ENCODE data around the gene ZNF384.

ZNF384 gene

DNA sequence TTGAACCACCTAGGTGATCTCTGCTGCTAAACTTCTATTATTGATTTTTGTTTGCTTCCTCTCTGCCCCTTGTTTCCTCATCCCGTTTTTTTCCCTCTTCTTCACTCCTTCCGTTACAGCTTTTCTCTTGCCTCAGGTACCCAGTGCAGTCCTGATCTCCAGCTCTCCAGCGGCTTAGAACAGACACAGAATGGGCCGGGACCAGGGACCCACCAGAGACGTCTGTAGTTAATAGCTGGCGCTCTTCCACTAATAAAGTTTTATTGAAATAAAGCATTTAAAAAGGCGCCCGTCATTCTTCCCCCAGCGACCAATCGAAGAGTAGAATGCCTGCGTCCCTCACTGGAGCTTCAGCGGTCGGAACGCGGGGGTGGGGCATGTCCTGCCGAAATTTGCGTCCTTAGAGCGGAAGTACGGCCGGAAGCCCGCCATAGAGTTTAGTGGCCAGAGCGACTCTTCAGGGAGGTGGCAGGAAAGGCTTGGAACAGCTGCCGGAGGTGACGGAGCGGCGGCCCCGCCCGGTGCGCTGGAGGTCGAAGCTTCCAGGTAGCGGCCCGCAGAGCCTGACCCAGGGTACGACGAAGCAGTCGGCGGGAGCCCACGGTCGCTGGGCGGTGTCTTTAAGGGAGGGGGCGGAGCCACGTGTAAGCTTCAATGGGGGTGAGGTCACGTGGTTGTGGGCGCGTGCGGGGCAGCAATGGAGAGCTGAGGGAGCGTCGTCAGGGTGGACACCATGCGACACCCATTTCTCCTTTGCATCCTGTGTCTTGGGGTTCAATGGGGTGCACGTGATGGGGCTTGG lies 34.6 kb upstream of the ZNF384 start, which contains the start of gene COPS7A (continued):
- TF ChIP-seq, protein P1, sequence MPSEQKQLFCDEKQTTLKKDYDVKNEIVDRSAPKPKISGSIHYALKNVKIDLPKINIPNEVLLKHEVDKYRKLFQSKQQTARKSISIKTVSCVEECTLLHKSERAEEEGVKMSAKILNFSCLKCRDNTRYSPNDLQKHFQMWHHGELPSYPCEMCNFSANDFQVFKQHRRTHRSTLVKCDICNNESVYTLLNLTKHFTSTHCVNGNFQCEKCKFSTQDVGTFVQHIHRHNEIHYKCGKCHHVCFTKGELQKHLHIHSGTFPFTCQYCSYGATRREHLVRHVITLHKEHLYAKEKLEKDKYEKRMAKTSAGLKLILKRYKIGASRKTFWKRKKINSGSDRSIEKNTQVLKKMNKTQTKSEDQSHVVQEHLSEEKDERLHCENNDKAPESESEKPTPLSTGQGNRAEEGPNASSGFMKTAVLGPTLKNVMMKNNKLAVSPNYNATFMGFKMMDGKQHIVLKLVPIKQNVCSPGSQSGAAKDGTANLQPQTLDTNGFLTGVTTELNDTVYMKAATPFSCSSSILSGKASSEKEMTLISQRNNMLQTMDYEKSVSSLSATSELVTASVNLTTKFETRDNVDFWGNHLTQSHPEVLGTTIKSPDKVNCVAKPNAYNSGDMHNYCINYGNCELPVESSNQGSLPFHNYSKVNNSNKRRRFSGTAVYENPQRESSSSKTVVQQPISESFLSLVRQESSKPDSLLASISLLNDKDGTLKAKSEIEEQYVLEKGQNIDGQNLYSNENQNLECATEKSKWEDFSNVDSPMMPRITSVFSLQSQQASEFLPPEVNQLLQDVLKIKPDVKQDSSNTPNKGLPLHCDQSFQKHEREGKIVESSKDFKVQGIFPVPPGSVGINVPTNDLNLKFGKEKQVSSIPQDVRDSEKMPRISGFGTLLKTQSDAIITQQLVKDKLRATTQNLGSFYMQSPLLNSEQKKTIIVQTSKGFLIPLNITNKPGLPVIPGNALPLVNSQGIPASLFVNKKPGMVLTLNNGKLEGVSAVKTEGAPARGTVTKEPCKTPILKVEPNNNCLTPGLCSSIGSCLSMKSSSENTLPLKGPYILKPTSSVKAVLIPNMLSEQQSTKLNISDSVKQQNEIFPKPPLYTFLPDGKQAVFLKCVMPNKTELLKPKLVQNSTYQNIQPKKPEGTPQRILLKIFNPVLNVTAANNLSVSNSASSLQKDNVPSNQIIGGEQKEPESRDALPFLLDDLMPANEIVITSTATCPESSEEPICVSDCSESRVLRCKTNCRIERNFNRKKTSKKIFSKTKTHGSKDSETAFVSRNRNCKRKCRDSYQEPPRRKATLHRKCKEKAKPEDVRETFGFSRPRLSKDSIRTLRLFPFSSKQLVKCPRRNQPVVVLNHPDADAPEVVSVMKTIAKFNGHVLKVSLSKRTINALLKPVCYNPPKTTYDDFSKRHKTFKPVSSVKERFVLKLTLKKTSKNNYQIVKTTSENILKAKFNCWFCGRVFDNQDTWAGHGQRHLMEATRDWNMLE (tag by site-specific recombination; conservative IDR thresholded peaks at IDR 0.05; ENCODE audit: low read depth) = peak; percentile 99
- TF ChIP-seq ZNF169 (tag by site-specific recombination; IDR thresholded peaks at IDR 0.05) (no peak), KLF16 (tag by site-specific recombination; IDR thresholded peaks at IDR 0.05) (peak; percentile 67; the same call in 1 of the 2 replicates), ZNF792 (tag by site-specific recombination; IDR thresholded peaks at IDR 0.05) (no peak; the same call in 1 of the 2 replicates), ZNF623 (tag by site-specific recombination; IDR thresholded peaks at IDR 0.05) (no peak), GLIS2 (tag by site-specific recombination; IDR thresholded peaks at IDR 0.05) (peak; percentile 96), ZNF16 (tag by site-specific recombination; IDR thresholded peaks at IDR 0.05; ENCODE audit: low read depth) (no peak), ZNF837 (tag by site-specific recombination; IDR thresholded peaks at IDR 0.05) (no peak), HOXD13 (CRISPR knock-in tag; IDR thresholded peaks at IDR 0.05; ENCODE audit: borderline replicate concordance) (no peak), ZNF324 (tag by site-specific recombination; IDR thresholded peaks at IDR 0.05) (peak; percentile 20; the same call in 1 of the 2 replicates), KLF10 (tag by site-specific recombination; IDR thresholded peaks at IDR 0.05) (peak; percentile 89), ZNF416 (tag by site-specific recombination; IDR thresholded peaks at IDR 0.05) (no peak), YY2 (tag by site-specific recombination; IDR thresholded peaks at IDR 0.05) (peak; percentile 81), ZNF473 (tag by site-specific recombination; IDR thresholded peaks at IDR 0.05) (no peak), ZNF654 (tag by site-specific recombination; IDR thresholded peaks at IDR 0.05; ENCODE audit: low read depth) (no peak), BCL11B (tag by site-specific recombination; IDR thresholded peaks at IDR 0.05; ENCODE audit: low read depth) (0 out of 2 replicates have a peak, but pooled peaks have one; percentile 37), GLI4 (tag by site-specific recombination; IDR thresholded peaks at IDR 0.05) (no peak), ZNF19 (tag by site-specific recombination; IDR thresholded peaks at IDR 0.05; ENCODE audit: low read depth) (no peak), EGR2 (tag by site-specific recombination; IDR thresholded peaks at IDR 0.05; ENCODE audit: low read depth) (peak; percentile 80), ZNF223 (tag by site-specific recombination; IDR thresholded peaks at IDR 0.05) (no peak), ZNF610 (tag by site-specific recombination; IDR thresholded peaks at IDR 0.05; ENCODE audit: borderline replicate concordance) (peak; percentile 85)
- TF ChIP-seq, protein P2, sequence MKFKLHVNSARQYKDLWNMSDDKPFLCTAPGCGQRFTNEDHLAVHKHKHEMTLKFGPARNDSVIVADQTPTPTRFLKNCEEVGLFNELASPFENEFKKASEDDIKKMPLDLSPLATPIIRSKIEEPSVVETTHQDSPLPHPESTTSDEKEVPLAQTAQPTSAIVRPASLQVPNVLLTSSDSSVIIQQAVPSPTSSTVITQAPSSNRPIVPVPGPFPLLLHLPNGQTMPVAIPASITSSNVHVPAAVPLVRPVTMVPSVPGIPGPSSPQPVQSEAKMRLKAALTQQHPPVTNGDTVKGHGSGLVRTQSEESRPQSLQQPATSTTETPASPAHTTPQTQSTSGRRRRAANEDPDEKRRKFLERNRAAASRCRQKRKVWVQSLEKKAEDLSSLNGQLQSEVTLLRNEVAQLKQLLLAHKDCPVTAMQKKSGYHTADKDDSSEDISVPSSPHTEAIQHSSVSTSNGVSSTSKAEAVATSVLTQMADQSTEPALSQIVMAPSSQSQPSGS (tag by site-specific recombination; IDR thresholded peaks at IDR 0.05; ENCODE audit: low read depth) = no peak
- TF ChIP-seq, protein P3, sequence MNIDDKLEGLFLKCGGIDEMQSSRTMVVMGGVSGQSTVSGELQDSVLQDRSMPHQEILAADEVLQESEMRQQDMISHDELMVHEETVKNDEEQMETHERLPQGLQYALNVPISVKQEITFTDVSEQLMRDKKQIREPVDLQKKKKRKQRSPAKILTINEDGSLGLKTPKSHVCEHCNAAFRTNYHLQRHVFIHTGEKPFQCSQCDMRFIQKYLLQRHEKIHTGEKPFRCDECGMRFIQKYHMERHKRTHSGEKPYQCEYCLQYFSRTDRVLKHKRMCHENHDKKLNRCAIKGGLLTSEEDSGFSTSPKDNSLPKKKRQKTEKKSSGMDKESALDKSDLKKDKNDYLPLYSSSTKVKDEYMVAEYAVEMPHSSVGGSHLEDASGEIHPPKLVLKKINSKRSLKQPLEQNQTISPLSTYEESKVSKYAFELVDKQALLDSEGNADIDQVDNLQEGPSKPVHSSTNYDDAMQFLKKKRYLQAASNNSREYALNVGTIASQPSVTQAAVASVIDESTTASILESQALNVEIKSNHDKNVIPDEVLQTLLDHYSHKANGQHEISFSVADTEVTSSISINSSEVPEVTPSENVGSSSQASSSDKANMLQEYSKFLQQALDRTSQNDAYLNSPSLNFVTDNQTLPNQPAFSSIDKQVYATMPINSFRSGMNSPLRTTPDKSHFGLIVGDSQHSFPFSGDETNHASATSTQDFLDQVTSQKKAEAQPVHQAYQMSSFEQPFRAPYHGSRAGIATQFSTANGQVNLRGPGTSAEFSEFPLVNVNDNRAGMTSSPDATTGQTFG (tag by site-specific recombination; IDR thresholded peaks at IDR 0.05; ENCODE audit: borderline replicate concordance) = no peak
- TF ChIP-seq, protein P4, sequence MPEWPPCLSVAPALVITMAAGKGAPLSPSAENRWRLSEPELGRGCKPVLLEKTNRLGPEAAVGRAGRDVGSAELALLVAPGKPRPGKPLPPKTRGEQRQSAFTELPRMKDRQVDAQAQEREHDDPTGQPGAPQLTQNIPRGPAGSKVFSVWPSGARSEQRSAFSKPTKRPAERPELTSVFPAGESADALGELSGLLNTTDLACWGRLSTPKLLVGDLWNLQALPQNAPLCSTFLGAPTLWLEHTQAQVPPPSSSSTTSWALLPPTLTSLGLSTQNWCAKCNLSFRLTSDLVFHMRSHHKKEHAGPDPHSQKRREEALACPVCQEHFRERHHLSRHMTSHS (tag by site-specific recombination; IDR thresholded peaks at IDR 0.05) = no peak
- TF ChIP-seq, protein P5, sequence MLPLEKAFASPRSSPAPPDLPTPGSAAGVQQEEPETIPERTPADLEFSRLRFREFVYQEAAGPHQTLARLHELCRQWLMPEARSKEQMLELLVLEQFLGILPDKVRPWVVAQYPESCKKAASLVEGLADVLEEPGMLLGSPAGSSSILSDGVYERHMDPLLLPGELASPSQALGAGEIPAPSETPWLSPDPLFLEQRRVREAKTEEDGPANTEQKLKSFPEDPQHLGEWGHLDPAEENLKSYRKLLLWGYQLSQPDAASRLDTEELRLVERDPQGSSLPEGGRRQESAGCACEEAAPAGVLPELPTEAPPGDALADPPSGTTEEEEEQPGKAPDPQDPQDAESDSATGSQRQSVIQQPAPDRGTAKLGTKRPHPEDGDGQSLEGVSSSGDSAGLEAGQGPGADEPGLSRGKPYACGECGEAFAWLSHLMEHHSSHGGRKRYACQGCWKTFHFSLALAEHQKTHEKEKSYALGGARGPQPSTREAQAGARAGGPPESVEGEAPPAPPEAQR (tag by site-specific recombination; IDR thresholded peaks at IDR 0.05) = no peak; the same call in 1 of the 2 replicates
